Measurements from ENCODE around the gene PEX11G.

The PEX11G gene

DNA sequence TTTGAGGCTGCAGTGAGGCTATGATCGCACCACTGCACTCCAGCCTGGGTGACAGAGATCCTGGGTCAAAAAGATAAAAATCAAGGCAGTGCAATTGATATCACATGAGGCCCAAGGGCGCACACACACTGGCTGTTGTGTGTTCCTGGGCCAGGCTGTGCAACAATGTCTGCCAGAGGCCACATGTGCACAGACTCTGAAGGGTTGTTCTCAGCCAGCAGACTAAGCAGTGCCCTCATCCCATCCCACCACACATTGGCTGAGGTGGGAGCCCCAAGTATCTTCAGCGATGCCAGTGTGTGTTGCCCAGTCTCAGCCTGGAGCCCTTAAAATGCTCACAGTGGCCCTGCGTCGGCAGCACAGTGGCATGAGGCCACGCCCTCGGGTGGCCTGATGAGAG lies 12.6 kb downstream of the PEX11G start:
- FAIRE-seq (no peak), DNase-seq (ENCODE audit: insufficient read length, low spot score) (no peak)
- TF ChIP-seq POLR2A (IDR thresholded peaks at IDR 0.05; ENCODE audit: low read depth, low read length): no peak

DNA sequence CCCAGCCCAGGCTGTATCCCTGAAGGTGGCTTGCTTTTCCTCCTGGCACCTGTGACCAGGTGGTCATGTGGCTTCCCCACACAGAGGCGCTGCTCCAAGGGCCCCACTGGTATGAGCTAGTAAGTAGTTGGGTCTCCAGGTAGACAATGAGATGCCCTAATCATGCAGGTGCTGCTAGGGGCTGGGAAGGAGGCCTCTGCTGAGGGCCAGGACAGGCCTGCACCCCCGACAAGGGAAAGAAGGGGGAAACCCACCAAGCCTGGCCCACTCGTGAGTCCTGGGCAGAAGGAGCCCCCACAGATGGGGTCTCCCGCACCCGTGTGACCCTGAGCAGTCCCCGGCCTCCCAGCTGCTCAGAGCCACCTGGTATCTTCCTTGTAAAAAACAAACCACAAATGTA lies 13.2 kb downstream of the PEX11G start:
- FAIRE-seq (no peak), DNase-seq (ENCODE audit: insufficient read length, low spot score) (no peak)

DNA sequence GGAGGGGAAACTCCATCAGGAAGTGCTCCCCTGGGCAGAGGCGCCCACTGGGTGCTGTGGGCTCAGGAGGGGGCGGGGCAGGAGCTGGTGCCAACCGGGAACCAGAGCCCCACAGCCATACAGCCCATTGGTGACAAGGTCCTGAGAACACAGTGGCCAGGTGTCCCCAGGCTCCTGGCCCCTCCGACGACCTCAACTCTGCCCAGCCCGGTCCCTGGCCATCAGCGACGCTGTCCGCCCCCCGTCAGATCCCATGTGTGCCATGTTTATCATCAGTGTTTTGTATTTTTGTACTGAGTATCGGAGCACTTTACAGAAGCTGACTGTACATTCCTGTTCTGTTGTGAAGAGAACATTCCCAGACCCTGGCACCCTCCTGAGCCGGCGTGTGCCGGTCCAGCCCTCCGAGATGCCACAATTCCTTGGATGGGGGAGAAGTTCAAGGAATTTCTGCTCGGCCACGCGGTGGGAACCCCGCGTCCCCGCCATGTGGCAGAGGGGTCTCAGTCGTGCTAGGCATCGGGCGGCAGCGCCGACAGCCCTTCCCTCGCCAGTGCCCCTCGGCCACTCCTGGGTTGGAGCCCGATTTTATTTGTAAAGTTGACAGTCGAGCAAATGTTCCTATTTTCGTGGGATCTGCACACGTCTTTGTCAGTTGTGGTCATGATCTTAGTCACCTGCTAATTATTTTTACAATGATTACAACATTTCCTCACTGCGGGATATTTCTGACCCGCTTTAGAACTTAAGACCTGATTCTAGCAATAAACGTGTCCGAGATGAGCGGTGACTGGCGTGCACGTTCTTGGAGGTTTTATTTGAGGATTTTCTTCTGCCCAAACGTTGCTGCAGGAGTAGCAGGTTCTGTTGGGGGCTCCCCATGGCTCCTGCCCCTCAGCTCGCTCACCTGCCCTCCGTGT lies 16.9 kb downstream of the PEX11G start:
- DNase-seq (ENCODE audit: insufficient read length, low spot score) (no peak), FAIRE-seq (no peak)
- TF ChIP-seq POLR2A (IDR thresholded peaks at IDR 0.05; ENCODE audit: low read depth, low read length): no peak

More for the DNA sequence above, 13.2 kb downstream of the PEX11G start:
- TF ChIP-seq POLR2A (IDR thresholded peaks at IDR 0.05; ENCODE audit: low read depth, low read length): no peak

DNA sequence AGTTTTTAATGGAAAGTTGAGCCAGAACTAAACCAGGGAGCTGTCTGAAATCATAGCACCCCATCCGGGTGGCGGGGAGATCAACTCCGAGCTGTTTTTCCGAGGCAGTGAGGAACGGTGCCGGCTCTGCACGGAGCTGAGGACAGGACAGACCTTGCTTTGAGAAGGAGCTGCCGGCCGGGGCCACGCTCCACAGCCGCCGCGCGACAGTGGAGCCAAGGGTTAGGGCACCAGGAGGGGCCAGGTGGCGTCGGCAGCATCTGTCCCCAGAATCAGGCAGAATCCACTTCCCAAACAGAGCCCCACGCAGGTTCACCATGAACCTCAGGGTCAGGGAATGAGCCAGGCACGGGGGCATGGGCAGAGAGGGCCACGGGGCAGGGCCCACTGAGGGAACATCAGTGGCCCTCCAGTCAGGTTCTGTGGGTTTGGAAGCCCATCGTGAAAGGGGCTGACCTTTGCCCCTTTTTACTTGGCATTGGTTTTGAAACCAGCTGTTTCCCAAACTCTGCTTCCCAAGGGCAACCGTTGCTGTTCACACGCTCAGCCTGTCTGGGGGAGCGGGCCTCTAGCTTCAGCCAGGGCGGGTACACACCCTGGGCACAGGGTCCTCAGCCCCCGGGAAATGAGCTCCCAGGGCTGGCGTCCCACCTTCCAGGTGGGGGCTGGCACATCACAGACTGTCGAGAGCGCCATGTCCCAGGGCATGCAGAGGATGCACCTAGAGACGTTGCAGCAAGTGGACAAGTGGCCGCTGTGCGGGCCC lies 18.1 kb downstream of the PEX11G start:
- FAIRE-seq (no peak), DNase-seq (ENCODE audit: insufficient read length, low spot score) (no peak)
- TF ChIP-seq POLR2A (IDR thresholded peaks at IDR 0.05; ENCODE audit: low read depth, low read length): no peak

GRCh38 chr19:7469669-7470285 lies 19.1 kb downstream of the PEX11G start:
- DNase-seq (ENCODE audit: insufficient read length, low spot score) (no peak), FAIRE-seq (no peak)
- TF ChIP-seq POLR2A (IDR thresholded peaks at IDR 0.05; ENCODE audit: low read depth, low read length): no peak

- FAIRE-seq (no peak), DNase-seq (ENCODE audit: insufficient read length, low spot score) (no peak)
- TF ChIP-seq POLR2A (IDR thresholded peaks at IDR 0.05; ENCODE audit: low read depth, low read length): no peak
These were observed 20.0 kb downstream of the PEX11G start for GRCh38 chr19:7468840-7469239.

- no peak for FAIRE-seq
- no peak for DNase-seq (ENCODE audit: insufficient read length, low spot score)
- no peak for TF ChIP-seq POLR2A (IDR thresholded peaks at IDR 0.05; ENCODE audit: low read depth, low read length)
These were observed 21.5 kb downstream of the PEX11G start for GRCh38 chr19:7467009-7467989.

DNA sequence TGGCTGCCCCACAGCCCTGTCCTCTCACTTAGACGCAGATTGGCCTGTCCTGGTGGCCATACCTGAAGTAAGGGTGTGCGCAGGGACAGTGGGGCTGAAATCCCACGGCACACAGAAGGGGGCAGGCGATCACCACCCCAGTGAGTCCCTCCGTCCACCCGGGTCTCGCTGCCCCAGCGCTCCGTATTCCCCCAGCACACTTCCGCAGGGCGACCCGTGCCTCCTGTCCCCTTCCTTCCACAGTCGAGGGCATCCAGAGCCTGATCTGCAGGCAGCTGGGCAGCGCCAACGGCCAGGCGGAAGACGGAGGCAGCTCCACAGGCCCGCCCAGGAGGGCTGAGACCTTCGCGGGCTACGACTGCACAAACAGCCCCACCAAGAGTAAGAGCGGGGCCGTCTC lies 25.3 kb downstream of the PEX11G start:
- no peak for DNase-seq (ENCODE audit: insufficient read length, low spot score)
- no peak for TF ChIP-seq POLR2A (IDR thresholded peaks at IDR 0.05; ENCODE audit: low read depth, low read length)
- no peak for FAIRE-seq

- no peak for DNase-seq (ENCODE audit: insufficient read length, low spot score)
- TF ChIP-seq POLR2A (IDR thresholded peaks at IDR 0.05; ENCODE audit: low read depth, low read length): no peak
- no peak for FAIRE-seq
These were observed 26.8 kb downstream of the PEX11G start for GRCh38 chr19:7461841-7462629.

DNA sequence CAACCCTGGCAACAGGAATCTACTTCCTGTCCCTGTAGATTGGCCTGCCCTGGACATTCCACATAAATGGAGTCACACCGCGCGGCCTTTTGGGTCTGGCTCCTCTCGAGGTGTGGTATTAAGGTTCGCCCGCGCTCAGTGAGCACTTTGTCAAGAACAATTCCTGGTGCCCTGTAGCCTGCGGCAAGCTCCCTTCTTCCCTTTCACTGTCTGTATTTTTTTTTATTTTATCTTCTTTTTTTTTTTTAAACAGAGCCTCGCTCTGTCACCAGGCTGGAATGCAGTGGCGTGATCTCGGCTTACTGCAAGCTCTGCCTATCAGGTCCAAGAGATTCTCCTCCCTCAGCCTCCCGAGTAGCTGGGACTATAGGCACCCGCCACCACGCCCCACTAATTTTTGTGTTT lies 28.3 kb downstream of the PEX11G start:
- DNase-seq (ENCODE audit: insufficient read length, low spot score) (peak; percentile 53), FAIRE-seq (no peak)
- no peak for TF ChIP-seq POLR2A (IDR thresholded peaks at IDR 0.05; ENCODE audit: low read depth, low read length)

DNA sequence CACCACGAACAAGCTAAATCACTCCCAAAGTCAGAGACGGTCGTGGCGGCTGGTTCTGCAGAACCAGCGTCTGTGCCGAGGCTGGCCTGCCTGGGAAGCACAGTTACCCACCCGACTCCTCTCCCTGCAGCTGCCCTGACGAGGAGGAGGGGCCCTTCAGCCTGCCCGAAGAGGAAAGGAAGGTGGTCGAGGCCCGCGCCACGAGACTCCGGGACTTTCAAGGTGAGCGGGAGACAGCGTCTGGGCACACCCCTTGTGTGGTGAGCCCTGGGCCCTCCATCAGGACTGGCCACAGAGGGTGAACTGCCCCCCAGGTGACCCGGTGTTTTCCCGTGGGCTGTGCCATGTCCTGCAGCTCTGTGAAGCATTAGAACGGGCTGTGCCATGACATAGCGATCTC lies 29.1 kb downstream of the PEX11G start:
- no peak for TF ChIP-seq POLR2A (IDR thresholded peaks at IDR 0.05; ENCODE audit: low read depth, low read length)
- FAIRE-seq (no peak), DNase-seq (ENCODE audit: insufficient read length, low spot score) (no peak)

GRCh38 chr19:7458675-7459074 lies 30.2 kb downstream of the PEX11G start:
- no peak for TF ChIP-seq POLR2A (IDR thresholded peaks at IDR 0.05; ENCODE audit: low read depth, low read length)
- DNase-seq (ENCODE audit: insufficient read length, low spot score): no peak
- no peak for FAIRE-seq
